Inferior parietal cortex (tissue), 1 donor: ENCODE measurements around the gene CREBL2.
"Not testable (repeated sequence)": the region's sequence is repeated elsewhere in the genome, so short reads cannot be mapped to it uniquely, and the experiment has no call there.

ENCODE experiments used
- DNase-seq: peaks from one replicate; pipeline ENCODE4 v3.0.0-alpha.2; 2016; ENCODE audit errors: extremely low spot score

Gene CREBL2

GRCh38 chr12:12598864-12599263, 12.8 kb upstream of the CREBL2 start:
- DNase-seq = no peak

- no peak for DNase-seq
Observed at GRCh38 chr12:12599750-12600643, 11.7 kb upstream of the CREBL2 start.

DNA sequence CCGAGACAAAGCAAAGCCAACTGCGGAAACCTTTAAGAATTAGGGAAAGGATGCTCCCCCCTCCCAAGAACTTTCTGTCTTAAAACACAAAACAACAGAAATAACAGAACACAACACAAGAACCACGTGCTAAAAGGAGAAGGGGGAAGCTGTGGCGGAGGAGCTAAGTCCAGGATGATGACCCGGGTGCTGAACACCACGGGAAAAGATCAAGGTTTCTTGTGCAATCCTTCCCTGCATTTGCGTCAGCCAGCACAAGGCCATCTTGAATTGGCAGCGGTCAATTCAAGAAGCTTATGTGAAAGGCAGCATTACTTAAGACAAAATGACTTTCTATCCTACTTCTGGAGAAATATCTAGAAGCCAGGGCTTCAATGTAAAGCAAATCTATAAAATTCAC, 11.0 kb upstream of the CREBL2 start:
- DNase-seq = no peak

- DNase-seq = no peak
Observed at GRCh38 chr12:12604740-12605139, 6.9 kb upstream of the CREBL2 start.

GRCh38 chr12:12606781-12607589, 4.7 kb upstream of the CREBL2 start:
- DNase-seq = no peak

DNA sequence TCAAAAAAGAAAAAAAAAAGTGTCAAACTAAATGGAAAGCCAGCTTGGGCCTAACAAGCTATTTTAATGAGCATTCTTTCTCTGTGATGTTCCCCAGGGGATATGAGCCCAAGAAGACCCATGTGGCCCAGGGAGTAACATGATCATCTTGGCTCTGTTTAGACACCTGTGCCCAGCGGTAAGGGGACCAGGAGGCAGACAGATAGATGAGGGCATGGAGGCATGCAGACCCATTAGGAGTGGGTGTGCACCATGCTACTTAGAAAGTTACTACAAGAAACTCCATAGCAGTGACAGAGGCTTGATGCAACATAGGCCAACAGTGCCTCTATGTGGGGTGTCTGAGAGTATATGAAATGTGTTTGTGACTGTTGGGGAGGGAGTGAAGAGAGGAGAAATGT, 3.1 kb upstream of the CREBL2 start:
- no peak for DNase-seq

GRCh38 chr12:12609692-12610091, 2.0 kb upstream of the CREBL2 start:
- DNase-seq = no peak

DNA sequence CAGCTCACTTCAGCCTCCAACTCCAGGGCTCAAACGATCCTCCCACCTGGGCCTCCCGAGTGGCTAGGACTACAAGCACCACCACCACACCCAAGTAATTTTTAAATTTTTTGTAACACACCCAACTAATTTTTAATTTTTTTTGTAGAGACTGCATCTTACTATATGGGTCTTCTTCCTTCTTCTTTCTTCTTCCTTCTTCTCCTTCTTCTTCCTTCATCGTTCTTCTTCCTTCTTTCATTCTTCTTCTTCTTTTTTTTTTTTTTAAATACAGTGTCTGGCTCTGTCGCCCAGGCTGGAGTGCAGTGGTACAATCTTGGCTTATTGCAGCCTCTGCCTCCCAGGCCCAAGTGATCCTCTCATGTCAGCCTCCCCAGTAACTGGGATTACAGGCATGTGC, 965 bp upstream of the CREBL2 start:
- DNase-seq = no peak

- DNase-seq = peak; percentile 65
Observed at GRCh38 chr12:12612358-12612757, 682 bp downstream of the CREBL2 start.

GRCh38 chr12:12613344-12613743, 1.7 kb downstream of the CREBL2 start:
- peak; percentile 34 for DNase-seq

DNA sequence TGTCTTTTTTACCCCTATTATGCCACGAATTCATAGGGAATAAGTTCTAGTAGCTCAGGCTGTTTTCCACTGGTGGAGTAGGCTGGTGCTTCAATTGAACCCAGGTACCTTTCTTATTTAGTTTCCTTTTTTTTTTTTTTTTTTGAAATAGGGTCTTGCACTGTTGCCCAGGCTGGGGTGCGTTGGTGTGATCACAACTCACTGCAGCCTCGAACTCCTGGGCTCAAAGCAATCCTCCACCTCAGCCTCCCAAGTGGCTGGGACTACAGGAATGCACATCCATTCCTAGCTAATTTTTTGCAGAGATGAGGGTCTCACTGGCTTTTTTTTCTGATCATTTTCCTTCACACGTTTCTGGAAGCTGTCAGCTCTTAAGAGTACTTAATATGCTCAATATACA, 2.7 kb downstream of the CREBL2 start:
- DNase-seq = no peak

GRCh38 chr12:12616512-12617310, 5.0 kb downstream of the CREBL2 start:
- DNase-seq = peak; percentile 58

GRCh38 chr12:12618064-12618463, 6.4 kb downstream of the CREBL2 start:
- DNase-seq = not testable (repeated sequence)

DNA sequence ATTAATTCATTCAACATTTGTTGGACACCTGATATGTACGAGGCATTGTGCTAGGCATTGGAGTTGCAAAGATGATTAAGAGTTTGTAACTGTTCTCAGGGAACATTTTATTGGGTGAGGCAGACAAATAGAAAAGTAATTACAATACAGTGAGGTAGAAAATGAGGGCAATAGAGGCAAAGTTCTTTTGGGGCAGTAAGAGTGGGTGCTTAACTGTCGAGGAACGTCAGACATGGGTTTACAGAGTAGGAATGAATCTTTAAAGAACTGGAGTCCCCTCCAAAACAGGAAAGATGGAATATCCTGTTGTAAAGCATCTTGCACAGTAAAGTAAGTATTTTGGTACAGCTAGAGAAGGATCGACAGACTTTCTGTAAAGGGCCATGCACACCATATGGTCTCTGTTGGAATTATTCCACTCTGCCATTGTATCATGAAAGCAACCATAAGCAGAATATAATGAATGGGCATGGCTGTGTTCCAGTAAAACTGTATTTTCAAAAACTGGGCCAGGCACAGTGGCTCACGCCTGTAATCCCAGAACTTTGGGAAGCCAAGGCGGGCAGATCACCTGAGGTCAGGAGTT, 9.1 kb downstream of the CREBL2 start:
- DNase-seq = no peak

DNA sequence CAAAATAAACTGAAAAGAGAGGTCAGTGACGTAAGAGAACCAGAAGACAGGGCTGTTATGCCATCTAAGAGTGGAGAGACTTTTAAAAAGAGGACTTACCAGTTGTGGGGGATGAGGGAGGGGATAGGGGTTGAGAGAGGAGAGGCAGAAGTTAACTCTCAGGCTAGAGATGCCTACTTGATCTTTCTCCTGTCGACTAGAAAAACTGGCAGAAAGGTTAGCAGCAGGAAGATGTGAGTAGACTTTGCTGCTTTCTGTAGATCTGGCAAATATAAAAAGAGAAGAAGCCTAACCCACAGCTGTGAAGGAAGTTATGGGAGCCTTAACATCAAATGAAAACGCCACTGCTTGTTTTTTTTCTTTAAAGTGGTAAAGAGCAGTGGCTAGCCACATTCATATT, 10.7 kb downstream of the CREBL2 start:
- DNase-seq = no peak

DNA sequence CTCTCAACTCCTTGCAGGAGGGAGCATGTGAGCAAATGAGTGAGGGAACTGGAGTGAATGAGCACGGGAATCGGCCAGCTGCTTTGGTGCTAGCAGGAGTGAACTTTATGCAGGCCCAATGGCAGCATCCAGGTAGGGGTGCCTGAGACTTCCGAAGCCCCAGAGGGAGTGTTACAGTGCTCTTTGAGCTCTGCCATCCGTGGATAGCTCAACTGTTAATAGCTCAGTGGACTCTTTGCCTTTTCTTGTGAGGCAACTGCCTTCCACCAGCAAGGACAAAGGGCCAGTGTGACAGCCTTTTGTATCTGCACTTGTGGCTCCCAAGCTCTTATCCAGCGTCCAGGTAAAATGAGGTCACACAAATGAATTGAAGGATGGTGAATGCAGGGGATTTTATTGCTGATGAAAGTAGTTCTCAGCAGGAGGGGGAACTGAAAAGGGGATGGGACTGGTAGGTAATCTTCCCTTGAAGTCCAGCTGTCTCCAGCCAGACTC, 12.9 kb downstream of the CREBL2 start:
- DNase-seq = no peak

DNA sequence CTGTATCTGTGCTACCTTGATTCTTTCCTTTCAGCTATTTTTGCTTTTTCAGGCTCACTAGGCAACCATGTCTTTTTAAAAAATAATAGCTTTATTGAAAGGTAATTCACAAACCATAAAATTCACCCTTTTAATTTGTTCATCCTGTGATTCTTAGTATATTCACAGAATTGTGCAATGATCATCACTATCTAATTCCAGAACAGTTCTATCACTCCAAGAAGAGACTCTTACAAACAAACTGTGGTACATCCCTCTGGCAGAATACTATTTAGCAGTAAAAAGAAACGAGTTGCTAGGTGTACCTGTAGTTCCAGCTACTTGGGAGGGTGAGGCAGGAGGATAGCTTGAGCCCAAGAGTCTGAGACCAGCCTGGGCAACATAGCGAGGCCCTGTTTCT, 14.8 kb downstream of the CREBL2 start:
- DNase-seq = no peak

GRCh38 chr12:12627308-12627827, 15.7 kb downstream of the CREBL2 start:
- DNase-seq = no peak

GRCh38 chr12:12628013-12628412, 16.3 kb downstream of the CREBL2 start:
- DNase-seq = no peak

- DNase-seq = no peak
Observed at GRCh38 chr12:12630850-12631249, 19.2 kb downstream of the CREBL2 start.

- no peak for DNase-seq
Observed at GRCh38 chr12:12635651-12636050, 24.0 kb downstream of the CREBL2 start.
